Measurements from ENCODE around the gene TLN1.
A peak's percentile ranks its signal among the peaks of the same experiment; 100 is the strongest.

Gene TLN1

DNA sequence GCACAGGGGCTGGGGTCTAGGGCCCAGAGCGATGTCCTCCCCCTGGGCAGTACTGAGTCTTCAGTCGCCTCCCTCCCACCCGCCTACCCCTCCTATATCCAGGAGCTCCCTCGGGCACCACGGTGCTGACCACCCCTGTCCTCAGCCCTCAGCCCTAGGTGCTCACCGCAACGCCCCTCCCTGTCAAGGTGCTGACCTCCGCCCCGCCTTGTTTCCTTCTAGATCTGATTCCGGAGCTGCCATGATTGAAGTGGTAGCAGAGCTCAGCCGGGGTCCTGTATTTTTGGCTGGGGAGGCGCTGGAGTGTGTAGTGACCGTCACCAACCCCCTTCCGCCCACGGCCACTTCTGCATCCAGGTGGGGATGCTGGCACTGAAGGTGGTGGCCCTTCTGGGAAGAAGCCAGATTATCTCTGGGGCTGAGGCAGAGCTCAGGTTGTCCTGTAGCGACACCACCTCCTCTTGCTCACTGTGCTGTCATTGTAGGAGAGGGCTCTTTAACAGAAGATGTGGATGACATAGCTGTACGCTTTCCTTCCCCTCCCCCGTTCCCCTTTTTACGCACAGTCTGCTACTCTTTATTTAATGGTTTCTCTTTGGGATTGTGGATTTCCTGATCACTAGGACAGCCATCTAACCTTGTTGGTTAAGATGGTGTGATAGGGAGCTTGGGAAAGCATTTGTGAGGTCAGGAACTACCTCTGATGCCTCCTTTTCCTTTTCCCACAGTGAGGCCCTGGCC, 17.7 kb upstream of the TLN1 start:
- DNase-seq: peak; percentile 48

GRCh38 chr9:35748858-35749514, 17.0 kb upstream of the TLN1 start, which contains the start of the genes GBA2 and RGP1:
Gene GBA2, minus strand, starts transcription at chr9:35749228. Its CDS starts 524 bp downstream, at chr9:35748704.
Gene RGP1, plus strand, starts transcription at chr9:35749287. Its CDS starts 469 bp downstream, at chr9:35749756.
- DNase-seq: peak; percentile 54

DNA sequence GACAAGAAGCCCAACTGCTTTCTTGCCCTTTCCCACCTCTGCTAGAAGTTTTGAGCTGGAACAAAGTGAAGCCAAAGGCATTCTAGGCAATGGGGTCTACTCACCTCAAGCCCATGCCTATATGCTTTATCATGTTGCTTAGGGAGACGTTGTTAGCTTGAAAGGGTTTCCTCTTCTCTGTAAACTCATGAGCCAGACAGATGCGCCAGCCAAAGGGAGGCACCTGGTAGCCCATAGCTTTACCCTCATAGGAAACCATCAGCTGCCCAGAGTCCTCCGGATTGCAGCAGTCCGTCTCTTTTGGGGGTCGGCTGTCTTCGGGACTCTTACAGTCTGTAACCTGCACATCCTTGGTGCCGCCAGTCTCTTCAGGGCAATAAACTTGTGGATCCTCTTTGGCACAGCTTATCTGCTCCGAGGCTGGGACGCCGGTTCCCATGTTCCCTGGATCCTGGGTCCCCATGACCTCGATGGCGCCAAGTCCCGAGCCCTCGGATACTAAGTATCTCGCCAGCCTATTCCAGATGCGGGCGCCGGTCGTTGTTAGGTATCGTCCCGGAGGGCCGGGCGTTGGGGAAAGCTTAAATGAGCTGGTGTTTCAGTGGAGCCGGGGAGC, 16.4 kb upstream of the TLN1 start:
- peak; percentile 15 for DNase-seq

DNA sequence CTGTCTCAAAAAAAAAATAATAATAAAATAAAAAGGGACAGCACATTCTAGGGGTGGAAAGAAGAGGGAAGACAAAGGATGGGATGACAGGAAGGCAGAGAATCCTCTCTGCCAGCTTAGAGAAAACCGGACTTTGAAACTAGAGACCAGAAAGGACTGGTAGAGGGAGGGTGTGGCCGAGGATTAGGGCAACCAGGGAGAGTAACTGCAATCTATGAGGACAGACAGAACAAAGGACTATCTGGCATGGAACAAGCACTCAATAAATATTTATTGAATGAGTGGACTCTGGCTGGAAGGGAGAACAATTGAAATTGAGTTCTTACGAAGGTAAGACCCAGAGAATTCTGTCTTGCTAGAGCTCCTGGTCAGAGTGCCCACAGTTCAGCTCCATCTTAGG, 14.6 kb upstream of the TLN1 start:
- DNase-seq: no peak

DNA sequence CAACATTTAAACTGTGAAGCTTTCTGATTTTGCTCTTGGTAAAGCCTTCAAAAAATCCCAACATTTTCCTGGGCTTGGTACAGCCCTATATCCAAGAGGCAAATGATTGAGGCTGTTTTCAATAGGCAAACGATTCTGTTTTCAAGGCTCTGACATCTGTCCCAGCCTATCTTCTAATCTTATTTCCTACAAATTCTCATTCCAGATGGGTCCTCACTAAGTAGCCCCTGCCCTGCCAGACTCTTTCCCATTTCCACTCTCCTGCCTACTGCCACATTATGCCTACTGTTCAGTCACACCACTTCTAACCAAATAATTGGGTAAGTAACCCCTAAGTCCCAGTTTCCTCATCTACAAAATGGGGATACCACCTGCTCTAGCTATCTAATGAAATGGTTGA, 13.6 kb upstream of the TLN1 start:
- DNase-seq: no peak

DNA sequence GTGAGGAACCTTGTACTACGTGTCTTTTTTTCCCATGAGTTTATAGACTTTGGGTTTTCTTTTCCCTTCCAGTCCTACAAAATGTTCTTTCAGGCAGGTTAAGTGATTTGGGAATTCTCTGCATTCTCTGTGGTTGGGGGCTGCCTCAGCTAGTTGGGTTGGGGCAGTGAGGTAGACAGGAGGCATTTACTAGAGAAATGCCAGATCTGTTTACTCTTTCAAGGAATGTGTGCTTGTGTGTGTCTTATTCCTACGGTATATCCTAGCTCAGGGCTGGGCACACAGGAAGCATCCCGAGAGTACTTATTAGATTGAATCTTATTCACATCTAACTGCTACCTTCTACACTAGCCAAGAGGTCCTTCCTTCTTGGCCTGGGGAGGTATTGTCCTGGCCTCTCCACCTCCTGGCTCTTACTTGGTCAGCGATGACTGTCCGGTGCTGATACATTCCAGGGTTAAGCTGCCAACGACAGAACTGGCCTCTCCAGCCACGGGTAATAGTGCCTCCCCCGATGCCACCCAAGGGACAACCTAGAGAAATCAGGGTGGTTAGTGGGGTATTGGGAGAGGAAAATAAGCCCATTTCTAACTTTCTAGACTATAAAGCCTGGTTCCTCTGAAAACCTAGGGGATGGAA, 12.0 kb upstream of the TLN1 start:
- DNase-seq: no peak

DNA sequence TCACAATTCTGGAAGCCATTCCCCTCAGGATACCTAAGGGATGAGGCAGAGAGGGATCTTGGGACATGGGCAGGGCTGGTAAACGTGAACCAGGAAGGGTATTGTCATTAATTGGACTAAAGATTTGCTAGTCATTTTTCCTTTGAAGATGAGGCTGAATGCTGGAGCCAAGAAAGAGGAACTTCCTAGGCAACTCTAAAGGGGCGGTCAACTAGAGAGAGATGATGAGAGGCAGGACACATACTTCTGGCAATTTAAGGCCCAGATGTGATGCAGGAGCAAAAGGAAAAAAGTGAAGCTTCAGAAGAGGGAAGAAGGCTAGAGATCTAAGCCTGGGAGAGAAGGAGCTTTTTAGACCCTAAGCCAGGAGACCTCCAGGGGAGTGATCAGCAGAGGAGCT, 11.5 kb upstream of the TLN1 start:
- DNase-seq: no peak

- no peak for DNase-seq
Observed at GRCh38 chr9:35741740-35742139, 9.7 kb upstream of the TLN1 start.

GRCh38 chr9:35740243-35740642, 8.2 kb upstream of the TLN1 start:
- DNase-seq: no peak

GRCh38 chr9:35738924-35739323, 6.9 kb upstream of the TLN1 start:
- DNase-seq: no peak

DNA sequence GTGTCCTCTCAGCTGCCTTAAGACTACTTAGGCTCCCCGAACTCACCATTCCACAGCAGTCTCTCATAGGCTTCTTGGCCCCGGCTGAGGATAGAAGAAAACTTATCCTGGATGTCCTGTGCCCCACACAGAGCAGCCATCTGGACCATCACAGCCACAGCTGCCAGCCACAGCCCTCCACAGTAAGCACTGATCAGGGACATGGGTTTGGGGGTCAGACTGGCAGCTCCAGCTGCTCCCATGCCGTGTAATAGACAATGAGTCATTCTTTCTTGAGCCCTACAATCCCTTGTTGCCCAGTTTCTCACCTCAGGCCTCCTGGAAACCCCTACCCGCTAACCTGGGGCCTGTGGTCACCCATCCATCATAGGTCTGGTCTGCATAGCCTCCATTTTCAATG, 6.2 kb upstream of the TLN1 start:
- no peak for DNase-seq

GRCh38 chr9:35737143-35737542, 5.1 kb upstream of the TLN1 start:
- no peak for DNase-seq

GRCh38 chr9:35736201-35736633, 4.2 kb upstream of the TLN1 start:
- DNase-seq: peak; percentile 64

GRCh38 chr9:35734096-35734495, 2.1 kb upstream of the TLN1 start:
- no peak for DNase-seq

DNA sequence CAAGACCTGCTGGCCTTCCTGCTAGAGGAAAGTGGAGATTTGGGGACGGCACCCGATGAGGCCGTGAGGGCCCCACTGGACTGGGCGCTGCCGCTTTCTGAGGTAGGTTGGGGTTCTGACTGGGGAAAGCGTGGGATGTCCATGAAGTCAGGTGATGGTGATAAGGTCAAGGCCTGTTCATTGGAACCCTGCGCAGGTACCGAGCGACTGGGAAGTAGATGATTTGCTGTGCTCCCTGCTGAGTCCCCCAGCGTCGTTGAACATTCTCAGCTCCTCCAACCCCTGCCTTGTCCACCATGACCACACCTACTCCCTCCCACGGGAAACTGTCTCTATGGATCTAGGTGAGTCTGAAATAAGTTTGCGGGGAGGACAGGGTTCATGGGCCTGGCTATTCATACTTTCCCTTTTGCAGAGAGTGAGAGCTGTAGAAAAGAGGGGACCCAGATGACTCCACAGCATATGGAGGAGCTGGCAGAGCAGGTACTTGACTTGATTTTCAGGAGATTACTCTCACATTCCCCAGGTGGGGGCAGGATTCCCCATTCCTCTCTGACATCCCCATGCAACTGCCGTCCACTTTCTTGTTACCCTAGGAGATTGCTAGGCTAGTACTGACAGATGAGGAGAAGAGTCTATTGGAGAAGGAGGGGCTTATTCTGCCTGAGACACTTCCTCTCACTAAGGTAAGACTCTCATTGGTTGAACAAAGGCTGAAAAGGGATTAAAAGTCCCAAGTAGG, 976 bp upstream of the TLN1 start:
- DNase-seq: peak; percentile 13

DNA sequence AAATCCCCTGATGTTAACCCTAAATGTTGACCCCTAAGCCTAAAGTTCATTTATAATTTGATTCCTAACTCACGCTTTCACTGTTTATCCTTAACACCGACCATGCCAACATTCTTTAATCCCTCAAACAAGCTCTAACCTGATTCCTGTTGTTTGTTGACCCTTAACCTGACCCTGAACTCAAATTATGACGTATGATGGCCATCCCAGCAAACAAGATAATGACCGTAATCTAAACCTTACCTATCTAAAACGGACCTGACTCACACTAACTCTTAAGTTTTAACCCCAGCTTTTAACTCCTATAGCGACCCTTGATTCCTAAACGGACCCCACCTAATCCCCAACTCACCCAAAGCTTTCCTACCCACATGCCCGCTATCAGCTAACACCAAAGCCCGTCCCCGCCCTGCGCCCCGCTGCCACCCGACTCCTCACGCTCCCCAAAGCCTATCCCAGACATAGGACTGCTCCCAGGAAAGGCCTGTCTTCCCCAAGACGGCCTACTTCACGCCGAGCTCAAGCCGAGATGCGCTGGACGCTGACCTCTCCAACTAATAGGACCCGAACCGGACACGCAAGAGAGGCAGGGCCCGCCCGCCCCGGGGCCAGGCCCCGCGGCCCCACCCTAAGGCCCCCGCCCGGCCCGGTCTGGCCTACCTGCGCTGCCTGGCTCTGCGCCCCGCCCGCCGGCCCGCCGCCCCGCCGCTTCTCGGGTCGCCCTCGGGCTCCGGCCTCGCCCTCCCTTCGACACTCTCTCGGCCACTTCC, 395 bp downstream of the TLN1 start:
- no peak for DNase-seq

DNA sequence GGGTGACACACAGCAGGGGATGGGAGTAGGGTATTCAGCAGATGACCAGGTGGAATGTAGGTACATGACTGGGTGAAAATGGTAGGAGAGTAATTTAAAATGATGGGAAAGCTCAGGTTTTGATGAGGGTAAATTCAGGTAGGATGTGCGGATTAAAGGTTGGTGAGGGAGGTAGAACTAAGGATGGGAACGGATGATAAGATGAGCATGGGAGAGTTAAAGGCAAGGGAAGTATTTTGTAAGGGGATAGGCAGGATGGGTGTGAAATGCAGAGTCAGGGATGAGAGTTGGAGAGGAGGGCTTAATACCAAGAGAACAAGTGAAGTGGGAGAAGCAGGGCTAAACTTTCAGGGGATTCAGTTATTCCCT, 1.5 kb downstream of the TLN1 start:
- DNase-seq: no peak

GRCh38 chr9:35729700-35730485, 2.1 kb downstream of the TLN1 start:
- DNase-seq: peak; percentile 25

DNA sequence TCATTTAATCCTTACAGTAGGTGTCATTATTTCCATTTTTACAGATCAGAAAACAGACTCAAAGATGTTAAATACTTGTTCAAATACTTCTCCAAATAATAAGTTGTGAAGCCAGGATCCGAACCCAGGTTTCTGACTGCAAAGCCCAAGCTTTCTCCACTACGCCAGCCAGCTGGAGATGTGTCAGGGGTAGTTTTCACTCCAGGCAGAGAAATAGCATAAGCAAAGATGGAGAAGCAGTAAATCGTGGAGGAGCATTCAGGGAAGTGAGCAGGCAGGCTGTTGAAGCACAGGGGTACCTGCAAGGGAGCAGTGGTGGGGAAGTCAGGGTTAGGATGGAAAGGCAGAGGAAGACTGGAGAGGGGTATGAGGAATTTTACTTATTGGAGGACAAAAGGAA, 2.9 kb downstream of the TLN1 start:
- DNase-seq: no peak

- DNase-seq: peak; percentile 39
Observed at GRCh38 chr9:35728041-35728971, 3.7 kb downstream of the TLN1 start.
